NB4 (cell line): ENCODE data around the gene HCN2.

Source experiments
- MYC ChIP-seq: IDR thresholded peaks from 2 replicates; pipeline ENCODE4 v1.6.1; 2011; ENCODE audit warnings: low read depth, low read length
- POLR2A ChIP-seq: IDR thresholded peaks from 2 replicates; pipeline ENCODE4 v1.6.1; 2011; ENCODE audit warnings: mild to moderate bottlenecking; ENCODE audit not compliant: insufficient read length; ENCODE audit errors: extremely low read depth
- TF ChIP-seq, protein P1 (sequence below): IDR thresholded peaks from one replicate; pipeline ENCODE4 v1.5.1; 2012; ENCODE audit warnings: low read depth, low read length
- TF ChIP-seq, protein P2 (sequence below): IDR thresholded peaks from 2 replicates; pipeline ENCODE4 v1.6.1; 2011; ENCODE audit warnings: low read depth, low read length

DNA sequence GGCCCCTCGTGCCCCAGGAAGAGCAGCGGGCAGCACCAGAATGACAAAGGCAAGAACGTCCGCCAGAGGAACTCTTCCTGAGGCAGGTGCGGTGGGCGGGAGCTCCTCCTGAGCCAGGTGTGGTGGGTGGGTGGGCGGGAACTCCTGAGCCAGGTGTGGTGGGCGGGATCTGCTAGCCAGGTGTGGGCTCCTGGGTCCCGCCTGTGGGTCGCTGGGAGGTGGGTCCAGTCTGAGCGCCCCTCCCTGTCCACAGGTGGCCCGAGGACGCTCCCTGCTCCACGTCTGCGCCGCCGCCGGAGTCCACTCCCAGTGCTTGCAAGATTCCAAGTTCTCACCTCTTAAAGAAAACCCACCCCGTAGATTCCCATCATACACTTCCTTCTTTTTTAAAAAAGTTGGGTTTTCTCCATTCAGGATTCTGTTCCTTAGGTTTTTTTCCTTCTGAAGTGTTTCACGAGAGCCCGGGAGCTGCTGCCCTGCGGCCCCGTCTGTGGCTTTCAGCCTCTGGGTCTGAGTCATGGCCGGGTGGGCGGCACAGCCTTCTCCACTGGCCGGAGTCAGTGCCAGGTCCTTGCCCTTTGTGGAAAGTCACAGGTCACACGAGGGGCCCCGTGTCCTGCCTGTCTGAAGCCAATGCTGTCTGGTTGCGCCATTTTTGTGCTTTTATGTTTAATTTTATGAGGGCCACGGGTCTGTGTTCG lies 7.0 kb upstream of the HCN2 start:
- TF ChIP-seq, protein P1, sequence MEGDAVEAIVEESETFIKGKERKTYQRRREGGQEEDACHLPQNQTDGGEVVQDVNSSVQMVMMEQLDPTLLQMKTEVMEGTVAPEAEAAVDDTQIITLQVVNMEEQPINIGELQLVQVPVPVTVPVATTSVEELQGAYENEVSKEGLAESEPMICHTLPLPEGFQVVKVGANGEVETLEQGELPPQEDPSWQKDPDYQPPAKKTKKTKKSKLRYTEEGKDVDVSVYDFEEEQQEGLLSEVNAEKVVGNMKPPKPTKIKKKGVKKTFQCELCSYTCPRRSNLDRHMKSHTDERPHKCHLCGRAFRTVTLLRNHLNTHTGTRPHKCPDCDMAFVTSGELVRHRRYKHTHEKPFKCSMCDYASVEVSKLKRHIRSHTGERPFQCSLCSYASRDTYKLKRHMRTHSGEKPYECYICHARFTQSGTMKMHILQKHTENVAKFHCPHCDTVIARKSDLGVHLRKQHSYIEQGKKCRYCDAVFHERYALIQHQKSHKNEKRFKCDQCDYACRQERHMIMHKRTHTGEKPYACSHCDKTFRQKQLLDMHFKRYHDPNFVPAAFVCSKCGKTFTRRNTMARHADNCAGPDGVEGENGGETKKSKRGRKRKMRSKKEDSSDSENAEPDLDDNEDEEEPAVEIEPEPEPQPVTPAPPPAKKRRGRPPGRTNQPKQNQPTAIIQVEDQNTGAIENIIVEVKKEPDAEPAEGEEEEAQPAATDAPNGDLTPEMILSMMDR = no peak
- no peak for TF ChIP-seq MYC
- no peak for TF ChIP-seq POLR2A
- TF ChIP-seq, protein P2, sequence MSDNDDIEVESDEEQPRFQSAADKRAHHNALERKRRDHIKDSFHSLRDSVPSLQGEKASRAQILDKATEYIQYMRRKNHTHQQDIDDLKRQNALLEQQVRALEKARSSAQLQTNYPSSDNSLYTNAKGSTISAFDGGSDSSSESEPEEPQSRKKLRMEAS = no peak
